ENCODE data around the gene ACTL10. TPM values are rescaled to one million over a fixed set of nuclear protein-coding genes. Genes with fewer than 3 reads are reported as not detected.

Gene ACTL10
- polyA plus RNA-seq, 2 of the 4 experiments (the other 2 are of a cell fraction): not detected

DNA sequence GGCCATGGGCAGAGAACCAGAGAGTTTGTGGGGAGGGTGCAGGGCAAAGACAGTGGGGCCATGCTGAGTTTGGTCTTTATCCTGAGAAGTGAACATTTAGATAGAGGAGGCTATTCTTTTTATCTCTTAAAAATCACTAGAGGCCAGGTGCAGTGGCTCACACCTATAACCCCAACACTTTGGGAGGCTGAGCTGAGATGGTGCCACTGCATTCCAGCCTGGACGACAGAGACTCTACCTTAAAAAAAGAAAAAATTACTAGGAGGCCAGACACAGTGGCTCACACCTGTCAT lies 44.6 kb downstream of the ACTL10 start (continued):
- TF ChIP-seq TFCP2L1 (CRISPR knock-in tag; IDR thresholded peaks at IDR 0.05) (no peak), RAD21 (conservative IDR thresholded peaks at IDR 0.05 in 1 of 2, IDR thresholded peaks at IDR 0.05 in 1 of 2) (no peak), GATA3 (IDR thresholded peaks at IDR 0.05; ENCODE audit: borderline replicate concordance) (no peak), MAFK (IDR thresholded peaks at IDR 0.05; ENCODE audit: partially characterized antibody) (no peak)
- TF ChIP-seq, protein P1, sequence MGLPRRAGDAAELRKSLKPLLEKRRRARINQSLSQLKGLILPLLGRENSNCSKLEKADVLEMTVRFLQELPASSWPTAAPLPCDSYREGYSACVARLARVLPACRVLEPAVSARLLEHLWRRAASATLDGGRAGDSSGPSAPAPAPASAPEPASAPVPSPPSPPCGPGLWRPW (IDR thresholded peaks at IDR 0.05): no peak

DNA sequence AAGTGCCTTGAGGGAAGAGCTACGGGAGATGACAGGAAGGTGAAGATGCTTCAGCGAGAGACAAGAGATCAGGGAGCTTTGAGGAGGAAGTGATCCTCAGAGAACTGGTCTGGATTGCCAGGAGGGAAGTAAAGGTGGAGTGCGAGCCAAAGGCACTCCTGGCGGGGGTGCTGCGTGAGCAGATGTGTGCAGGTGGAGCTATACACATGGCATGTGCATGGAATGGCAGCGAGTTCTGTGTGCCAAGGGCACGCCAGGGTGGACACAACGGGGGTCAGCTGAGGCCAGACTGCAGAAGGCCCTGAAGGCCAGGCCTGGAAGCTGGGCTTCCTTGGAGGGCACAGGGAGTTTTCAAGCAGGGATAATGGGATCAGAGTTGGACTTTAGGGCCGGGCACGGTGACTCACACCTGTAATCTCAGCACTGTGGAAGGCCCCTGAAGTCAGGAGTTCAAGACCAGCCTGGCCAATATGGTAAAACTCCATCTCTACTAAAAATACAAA lies 47.2 kb downstream of the ACTL10 start:
- Histone ChIP-seq H3K4me1 (peaks cover 24% of the 10 kb centered on the region), H3K27ac (no peak overlapping the region), H3K4me2 (no peak overlapping the region), H3K4me3 (no peak overlapping the region), H3K9me3 (no peaks in the 10 kb centered on the region)
- FAIRE-seq: no peak
- no peak for DNase-seq (ENCODE audit: low read depth in 1 of 2, low spot score in 1 of 2)
- POLR2A ChIA-PET: no interaction called here
- no peak for TF ChIP-seq HOXB5 (CRISPR knock-in tag; IDR thresholded peaks at IDR 0.05)
- TF ChIP-seq FOXS1 (CRISPR knock-in tag; IDR thresholded peaks at IDR 0.05): no peak
- TF ChIP-seq, protein P2, sequence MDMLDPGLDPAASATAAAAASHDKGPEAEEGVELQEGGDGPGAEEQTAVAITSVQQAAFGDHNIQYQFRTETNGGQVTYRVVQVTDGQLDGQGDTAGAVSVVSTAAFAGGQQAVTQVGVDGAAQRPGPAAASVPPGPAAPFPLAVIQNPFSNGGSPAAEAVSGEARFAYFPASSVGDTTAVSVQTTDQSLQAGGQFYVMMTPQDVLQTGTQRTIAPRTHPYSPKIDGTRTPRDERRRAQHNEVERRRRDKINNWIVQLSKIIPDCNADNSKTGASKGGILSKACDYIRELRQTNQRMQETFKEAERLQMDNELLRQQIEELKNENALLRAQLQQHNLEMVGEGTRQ (IDR thresholded peaks at IDR 0.05): no peak
- no peak for TF ChIP-seq CHD4 (IDR thresholded peaks at IDR 0.05; ENCODE audit: borderline replicate concordance)
- TF ChIP-seq, protein P1 (IDR thresholded peaks at IDR 0.05): no peak
- TF ChIP-seq, protein P3, sequence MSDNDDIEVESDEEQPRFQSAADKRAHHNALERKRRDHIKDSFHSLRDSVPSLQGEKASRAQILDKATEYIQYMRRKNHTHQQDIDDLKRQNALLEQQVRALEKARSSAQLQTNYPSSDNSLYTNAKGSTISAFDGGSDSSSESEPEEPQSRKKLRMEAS (IDR thresholded peaks at IDR 0.05): no peak
- TF ChIP-seq, protein P4, sequence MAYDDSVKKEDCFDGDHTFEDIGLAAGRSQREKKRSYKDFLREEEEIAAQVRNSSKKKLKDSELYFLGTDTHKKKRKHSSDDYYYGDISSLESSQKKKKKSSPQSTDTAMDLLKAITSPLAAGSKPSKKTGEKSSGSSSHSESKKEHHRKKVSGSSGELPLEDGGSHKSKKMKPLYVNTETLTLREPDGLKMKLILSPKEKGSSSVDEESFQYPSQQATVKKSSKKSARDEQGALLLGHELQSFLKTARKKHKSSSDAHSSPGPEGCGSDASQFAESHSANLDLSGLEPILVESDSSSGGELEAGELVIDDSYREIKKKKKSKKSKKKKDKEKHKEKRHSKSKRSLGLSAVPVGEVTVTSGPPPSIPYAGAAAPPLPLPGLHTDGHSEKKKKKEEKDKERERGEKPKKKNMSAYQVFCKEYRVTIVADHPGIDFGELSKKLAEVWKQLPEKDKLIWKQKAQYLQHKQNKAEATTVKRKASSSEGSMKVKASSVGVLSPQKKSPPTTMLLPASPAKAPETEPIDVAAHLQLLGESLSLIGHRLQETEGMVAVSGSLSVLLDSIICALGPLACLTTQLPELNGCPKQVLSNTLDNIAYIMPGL (CRISPR knock-in tag; IDR thresholded peaks at IDR 0.05; ENCODE audit: borderline replicate concordance): no peak
- TF ChIP-seq HDAC2 (IDR thresholded peaks at IDR 0.05): no peak
- TF ChIP-seq MAZ (IDR thresholded peaks at IDR 0.05; ENCODE audit: borderline replicate concordance, low read depth, low read length): no peak
- no peak for TF ChIP-seq GATA3 (IDR thresholded peaks at IDR 0.05; ENCODE audit: borderline replicate concordance)
- no peak for TF ChIP-seq MAFK (IDR thresholded peaks at IDR 0.05; ENCODE audit: partially characterized antibody)
- TF ChIP-seq MYC (IDR thresholded peaks at IDR 0.05; ENCODE audit: borderline replicate concordance, low read length): no peak
- no peak for TF ChIP-seq CBX8 (IDR thresholded peaks at IDR 0.05)
- TF ChIP-seq, protein P5, sequence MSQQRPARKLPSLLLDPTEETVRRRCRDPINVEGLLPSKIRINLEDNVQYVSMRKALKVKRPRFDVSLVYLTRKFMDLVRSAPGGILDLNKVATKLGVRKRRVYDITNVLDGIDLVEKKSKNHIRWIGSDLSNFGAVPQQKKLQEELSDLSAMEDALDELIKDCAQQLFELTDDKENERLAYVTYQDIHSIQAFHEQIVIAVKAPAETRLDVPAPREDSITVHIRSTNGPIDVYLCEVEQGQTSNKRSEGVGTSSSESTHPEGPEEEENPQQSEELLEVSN (IDR thresholded peaks at IDR 0.05; ENCODE audit: borderline replicate concordance, low read depth): no peak
- TF ChIP-seq, protein P6, sequence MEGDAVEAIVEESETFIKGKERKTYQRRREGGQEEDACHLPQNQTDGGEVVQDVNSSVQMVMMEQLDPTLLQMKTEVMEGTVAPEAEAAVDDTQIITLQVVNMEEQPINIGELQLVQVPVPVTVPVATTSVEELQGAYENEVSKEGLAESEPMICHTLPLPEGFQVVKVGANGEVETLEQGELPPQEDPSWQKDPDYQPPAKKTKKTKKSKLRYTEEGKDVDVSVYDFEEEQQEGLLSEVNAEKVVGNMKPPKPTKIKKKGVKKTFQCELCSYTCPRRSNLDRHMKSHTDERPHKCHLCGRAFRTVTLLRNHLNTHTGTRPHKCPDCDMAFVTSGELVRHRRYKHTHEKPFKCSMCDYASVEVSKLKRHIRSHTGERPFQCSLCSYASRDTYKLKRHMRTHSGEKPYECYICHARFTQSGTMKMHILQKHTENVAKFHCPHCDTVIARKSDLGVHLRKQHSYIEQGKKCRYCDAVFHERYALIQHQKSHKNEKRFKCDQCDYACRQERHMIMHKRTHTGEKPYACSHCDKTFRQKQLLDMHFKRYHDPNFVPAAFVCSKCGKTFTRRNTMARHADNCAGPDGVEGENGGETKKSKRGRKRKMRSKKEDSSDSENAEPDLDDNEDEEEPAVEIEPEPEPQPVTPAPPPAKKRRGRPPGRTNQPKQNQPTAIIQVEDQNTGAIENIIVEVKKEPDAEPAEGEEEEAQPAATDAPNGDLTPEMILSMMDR (IDR thresholded peaks at IDR 0.05): no peak
- no peak for TF ChIP-seq JUN (IDR thresholded peaks at IDR 0.05)
- no peak for TF ChIP-seq SMC3 (IDR thresholded peaks at IDR 0.05)
- CTCF ChIA-PET: interaction anchor here (1.1 to 1.2 kb wide), 3 partner anchors 13 to 34 kb away, joined by 3 to 4 read pairs (median 3); no protein-coding TSS in a partner anchor
- 80% methylated on average over 10 of the region's 10 CpGs for WGBS (ENCODE audit: missing lambda C conversion rate)
- ATAC-seq: no peak

Data from A549 (cell line).